AG09319 (cell line): ENCODE measurements around the gene PTPRF.
A peak's percentile ranks its signal among the peaks of the same experiment; 100 is the strongest.

Experiments used
- DNase-seq: peaks from one replicate; pipeline ENCODE4 v3.0.0-alpha.2; 2010; ENCODE audit warnings: low read depth; ENCODE audit errors: extremely low read depth
- CTCF ChIP-seq: IDR thresholded peaks from 2 replicates; pipeline ENCODE4 v1.5.1; 2011; ENCODE audit warnings: low read depth, mild to moderate bottlenecking, inconsistent platforms, low read length, moderate library complexity

Gene PTPRF

GRCh38 chr1:43530483-43531106, at the start of gene PTPRF:
Gene PTPRF, plus strand, starts transcription at chr1:43530883. Its CDS starts 14,193 bp downstream, at chr1:43545076.
- DNase-seq = no peak
- no peak for TF ChIP-seq CTCF

- TF ChIP-seq CTCF = no peak
- DNase-seq = peak; percentile 5
Measured at GRCh38 chr1:43481491-43481890, 49.2 kb upstream of the PTPRF start.

GRCh38 chr1:43482215-43482614, 48.5 kb upstream of the PTPRF start:
- DNase-seq = no peak
- no peak for TF ChIP-seq CTCF

- no peak for TF ChIP-seq CTCF
- DNase-seq = no peak
Measured at GRCh38 chr1:43484367-43484766, 46.3 kb upstream of the PTPRF start.

GRCh38 chr1:43488165-43488564, 42.5 kb upstream of the PTPRF start:
- no peak for TF ChIP-seq CTCF
- DNase-seq = no peak

GRCh38 chr1:43491061-43491460, 39.6 kb upstream of the PTPRF start:
- DNase-seq = no peak
- no peak for TF ChIP-seq CTCF

- no peak for TF ChIP-seq CTCF
- peak; percentile 27 for DNase-seq
Measured at GRCh38 chr1:43492826-43493225, 37.9 kb upstream of the PTPRF start.
